GM21526 (cell line): ENCODE data around the gene EVI5.

Experiments
- ATAC-seq: cut with Tn5 transposase; IDR thresholded peaks from one replicate; pipeline ENCODE4 v1.9.1; 2021; ENCODE audit warnings: moderate library complexity; ENCODE audit not compliant: unreplicated experiment, low FRiP score

Gene EVI5

DNA sequence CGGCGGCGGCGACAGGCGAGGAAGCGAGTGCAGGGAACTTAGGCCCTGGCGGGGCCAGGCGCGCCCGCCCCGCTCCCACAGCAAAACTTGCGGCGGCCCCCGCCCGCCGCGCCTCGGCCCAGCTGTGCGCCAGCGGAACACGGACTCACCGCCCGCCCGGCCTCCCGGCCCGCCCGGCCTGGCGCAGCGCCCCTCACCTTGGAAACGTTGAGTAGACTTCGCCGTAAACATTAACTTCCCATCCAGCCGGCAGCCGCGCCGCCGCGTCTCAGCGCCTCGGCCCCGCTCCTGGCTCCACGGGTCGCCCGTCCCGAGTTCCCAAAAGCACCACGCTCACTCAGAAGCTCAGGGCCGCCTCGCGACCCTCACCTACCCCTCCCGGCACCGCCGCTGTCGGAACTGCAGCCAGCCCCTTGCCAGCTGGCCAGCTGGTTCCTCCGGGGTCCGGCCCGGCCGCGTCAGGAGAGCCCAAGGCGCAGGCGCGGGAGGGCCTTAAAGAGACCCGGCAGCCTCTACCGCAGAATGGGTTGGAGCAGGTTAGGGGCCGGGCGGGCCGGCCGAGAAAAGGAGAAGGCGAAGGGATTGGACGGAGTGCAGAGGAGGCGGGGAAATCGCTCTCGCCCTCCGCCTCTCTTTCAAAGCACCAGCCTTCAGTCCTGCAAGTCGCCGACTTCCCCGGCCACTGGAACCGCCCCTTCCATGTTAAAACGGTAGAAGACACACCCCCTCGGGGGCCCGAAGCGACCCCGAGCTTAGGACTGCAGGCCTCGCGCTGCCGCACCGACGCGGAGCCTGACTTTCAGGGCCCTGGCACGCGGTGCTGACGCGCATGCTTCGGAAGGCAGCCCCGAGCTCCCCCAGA, at the start of gene EVI5:
TSS of gene EVI5 (minus strand) at position 470 of the 862 bp plus-strand sequence. CDS start 48,562 bp downstream, outside the sequence.
- ATAC-seq: peak; percentile 94

DNA sequence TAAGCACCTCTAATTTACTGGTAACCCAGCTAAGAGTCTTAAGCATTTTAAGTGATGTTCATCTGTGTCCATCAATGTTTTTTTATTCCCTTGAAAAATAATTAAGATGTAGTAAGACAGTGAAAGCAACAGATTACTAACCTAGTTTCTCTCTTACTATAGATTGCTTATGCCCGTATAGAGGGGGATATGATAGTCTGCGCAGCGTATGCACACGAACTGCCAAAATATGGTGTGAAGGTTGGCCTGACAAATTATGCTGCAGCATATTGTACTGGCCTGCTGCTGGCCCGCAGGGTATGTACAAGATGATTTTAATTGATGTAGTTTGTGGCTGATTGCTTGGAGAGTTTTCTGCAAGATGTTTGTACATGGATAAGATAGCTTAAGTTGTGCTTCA, 49.7 kb upstream of the EVI5 start:
- no peak for ATAC-seq

DNA sequence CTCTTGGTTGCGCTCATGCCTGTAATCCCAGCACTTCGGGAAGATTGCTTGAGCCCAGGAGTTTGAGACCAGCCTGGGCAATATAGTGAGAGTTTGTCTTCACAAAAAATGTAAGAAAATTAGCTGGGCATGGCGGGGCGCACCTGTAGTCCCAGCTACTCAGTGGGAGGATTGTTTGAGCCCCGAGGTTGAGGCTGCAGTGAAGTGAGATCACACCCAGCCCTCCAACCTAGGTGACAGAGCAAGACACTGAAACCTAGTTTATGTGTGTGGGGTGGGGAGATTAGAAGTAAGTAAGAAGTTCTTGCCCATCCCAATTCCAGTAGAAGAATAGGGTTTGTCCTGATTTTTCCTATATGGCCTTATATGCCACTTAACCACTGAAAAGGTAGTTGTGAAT, 48.9 kb upstream of the EVI5 start:
- ATAC-seq: no peak

DNA sequence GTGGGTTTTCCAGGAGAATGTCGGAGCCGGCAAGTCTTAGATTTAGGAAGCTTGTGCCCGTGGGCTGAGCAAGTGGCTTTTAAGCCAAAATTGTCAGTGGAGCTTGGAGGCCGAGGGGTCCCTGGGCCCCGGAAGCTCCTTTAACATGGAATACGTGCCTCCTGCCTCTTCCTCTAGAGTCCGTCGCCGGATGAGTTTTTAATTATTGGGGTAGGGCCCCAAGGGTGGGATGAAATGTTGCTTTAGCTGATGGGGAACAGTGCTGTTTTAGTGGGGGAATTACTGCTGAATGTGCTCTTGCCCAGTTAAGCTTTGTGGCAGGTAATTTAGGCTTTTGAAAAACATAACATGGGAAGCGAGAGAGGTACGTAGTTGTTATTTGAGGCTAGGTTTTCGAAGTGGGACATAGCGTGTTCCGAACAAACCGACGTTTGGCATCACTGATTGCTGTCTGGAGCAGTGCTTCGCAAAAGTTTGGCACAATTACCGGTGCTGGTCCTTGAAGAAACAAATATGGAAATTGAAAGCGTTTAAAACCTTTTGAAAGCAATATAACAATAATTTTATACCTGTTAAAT, 47.7 kb upstream of the EVI5 start:
- ATAC-seq: no peak

DNA sequence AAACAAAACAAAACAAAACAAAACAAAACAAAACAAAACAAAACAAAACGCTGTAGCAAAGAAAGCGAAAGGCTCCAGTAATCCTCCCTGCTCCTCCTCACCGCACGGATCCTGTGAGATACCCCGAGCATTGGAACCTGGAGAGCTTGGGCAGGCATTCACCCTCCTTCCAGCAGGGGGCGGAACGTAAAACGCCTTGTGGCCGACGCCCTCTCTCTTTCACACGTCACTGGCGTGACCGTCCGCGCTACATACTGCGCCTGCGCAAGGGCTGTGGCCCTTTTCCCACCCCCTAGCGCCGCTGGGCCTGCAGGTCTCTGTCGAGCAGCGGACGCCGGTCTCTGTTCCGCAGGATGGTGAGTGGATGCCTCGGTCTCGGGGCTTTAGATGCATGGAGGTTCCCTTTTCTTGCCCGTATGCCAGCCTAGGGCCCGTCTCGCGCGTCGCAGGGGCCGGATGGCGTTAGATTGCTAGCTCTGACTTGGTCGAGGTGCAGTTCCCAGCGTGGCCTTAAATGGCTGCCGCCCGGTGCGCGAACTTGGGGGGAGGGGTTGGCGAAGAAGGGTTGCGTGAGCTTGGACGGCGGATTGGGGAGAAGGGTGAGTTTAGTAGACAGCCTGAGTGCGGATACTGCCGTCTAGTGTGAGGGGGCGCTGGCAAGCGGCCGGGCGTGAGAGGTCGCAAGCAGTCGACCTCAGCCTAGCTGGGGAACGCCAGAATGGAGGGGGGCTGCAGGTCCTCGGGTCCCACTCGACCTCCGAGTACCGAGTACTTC, 47.0 kb upstream of the EVI5 start, which contains the start of gene RPL5:
TSS of gene RPL5 (plus strand) at position 279 of the 775 bp plus-strand sequence. CDS start at position 354, 75 bp downstream.
- ATAC-seq: peak; percentile 86

DNA sequence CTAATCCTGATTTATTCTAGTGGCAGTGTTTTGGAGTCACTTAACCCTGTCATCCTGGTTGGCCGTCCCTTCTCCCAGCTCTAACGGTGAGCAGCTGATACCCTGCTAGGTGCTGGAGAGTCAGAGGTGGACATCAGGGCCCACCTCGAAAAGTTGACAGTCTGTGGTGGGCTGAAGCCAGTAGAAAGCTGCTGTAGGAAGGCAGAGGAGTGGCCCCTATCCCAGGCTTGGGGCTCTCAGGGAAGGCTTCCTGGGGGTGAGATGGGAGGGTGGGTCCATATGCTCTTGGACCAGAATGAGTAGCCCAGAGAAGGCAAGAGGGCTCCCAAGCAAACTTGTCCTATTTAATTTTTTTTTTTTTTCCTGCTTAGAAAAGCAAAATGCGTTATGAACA, 46.5 kb upstream of the EVI5 start:
- ATAC-seq: no peak

DNA sequence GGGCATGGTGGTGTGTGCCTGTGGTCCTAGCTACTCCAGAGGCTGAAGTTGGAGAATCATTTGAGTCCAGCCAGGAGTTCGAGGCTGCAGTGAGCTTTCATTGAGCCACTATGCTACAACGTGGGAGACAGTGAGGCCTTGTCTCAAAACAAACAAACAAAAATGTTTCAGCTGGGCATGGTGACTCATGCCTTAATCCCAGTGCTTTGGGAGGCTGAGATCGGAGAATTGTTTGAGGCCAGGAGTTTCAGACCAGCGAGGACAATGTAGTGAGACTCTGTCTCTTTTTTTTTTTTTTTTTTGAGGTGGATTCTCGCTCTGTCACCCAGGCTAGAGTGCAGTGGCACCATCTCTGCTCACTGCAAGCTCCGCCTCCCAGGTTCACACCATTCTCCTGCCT, 41.9 kb upstream of the EVI5 start:
- ATAC-seq: no peak

DNA sequence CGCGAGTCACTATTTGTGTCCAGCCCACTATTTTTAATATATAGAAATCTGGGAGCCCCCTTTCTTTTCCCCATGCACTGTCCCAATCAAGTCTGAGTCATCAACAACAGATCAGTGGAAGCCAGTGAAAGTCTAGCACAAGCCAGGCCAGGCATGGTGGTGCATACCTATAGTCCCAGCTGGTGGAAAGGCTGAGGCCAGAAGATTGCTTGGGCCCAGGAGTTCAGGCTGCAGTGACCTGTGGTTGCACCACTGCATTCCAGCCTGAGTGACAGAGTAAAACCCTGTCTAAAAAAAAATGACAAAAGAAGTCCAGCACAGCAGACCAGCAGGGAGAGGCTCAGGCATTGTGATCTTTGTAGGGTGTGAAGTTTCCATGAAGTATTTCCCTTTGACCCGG, 38.0 kb upstream of the EVI5 start:
- ATAC-seq: no peak

DNA sequence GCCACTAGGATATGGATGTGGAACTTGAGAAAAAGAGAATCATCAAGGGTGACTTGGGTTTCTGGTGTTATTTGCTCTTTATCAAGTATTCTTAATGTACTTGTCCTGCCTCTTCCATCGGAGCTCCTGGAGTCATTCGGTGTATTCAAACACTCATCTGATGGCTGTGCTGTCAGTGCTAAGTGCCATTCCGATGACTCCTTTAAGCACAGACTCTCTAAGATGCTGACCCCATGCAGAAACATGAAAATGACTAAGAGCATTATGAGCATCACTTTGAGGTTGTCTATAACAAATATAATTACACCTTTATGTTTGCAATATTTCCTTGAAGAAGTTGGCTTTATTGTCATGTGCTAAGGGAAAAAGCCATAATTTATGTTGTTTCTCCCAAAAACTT, 35.6 kb upstream of the EVI5 start:
- no peak for ATAC-seq

DNA sequence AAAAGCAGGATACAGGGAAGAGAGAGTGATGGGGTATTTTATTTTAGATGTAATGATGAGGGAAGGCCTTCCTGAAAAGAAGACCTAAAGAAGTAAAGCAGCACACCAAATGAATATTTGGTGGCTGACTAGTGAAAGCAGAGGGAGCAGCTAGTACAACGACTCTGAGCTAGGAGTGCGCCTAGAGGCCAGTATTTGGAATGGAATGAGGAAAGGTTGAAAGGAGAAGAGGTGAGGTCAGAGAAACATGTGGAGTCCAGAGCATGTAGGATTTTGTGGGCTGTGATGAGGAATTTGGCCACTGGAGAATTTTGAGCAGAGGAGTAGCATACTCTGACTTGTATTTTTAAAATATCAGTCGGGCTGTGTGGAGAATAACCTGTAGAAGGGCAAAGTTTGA, 35.1 kb upstream of the EVI5 start:
- no peak for ATAC-seq

DNA sequence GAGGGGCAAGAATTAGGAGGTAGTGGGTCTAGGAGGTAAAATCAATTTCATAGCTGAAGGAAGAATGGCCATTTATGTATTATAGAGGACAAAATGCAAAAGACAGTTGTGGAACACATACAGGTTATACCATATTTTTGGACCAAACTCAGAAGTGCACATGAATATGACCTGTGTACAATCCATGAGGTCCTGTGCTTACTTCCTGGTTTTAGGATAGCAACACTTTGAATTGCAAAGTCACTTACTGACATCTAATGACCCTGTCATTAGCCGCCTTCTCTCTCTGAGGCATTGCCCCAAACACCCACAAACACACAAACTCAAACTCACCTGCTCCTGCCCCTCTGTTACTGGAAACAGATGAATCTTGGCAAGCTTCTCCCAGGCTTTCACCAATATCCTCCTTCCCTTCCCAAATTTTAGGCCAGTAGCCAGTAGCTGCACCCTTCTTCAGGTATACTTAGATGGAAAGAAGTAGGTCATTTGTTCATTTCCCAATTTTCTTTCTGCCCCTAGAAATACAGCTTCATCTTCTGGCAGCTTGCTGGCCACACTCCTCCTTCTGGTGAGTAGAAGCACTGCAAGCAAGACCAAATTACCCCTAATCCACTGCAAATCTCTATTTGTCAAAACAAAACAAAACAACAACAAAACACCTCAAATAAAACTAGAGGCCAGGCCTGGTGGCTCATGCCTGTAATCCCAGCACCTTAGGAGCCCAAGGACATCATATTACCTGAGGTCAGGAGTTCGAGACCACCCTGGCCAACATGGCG, 33.3 kb upstream of the EVI5 start:
- ATAC-seq: peak; percentile 56

DNA sequence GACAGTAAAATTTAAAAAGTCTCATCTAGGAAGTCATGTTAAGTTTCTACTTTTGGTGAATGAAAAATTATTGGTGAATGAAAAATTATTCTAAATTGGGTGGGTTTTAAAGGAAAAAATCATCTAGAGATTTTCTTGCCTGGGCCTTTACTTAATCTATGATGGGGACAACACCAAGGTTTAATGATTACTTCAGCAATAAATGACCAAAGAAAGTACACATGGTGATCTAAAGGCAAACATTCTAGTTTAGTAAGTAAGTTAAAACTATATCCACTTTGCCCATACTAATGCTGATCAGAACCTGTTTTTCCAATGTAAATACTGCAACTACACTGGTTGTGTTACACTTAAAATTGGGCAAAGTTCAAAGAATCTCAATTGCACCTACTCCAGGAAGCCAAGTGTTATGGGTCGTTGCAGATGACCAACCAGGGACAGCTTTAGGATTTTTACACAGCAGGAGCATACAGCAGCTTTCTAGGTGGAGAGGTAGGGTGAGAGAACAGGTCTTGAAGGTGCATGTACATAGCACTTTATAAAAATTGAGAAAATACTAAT, 32.3 kb upstream of the EVI5 start:
- no peak for ATAC-seq

DNA sequence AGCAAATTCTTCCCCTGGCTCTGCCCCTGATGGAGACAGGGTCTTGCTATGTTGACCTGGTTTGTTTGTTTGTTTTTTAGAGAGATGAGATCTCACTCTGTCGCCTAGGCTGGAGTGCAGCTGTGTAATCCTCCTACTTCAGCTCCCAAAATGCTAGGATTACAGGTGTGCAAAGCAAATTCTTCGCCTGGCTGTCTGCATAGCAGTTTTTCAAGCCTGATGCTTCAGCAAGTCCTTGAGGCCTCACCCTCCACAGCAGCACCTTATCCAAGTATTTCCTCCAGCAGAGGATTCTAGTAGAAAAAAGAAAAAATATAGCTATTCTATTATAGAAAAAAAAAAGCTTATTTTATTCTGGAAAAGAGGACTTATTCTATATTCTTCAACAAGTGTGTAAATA, 31.8 kb upstream of the EVI5 start:
- no peak for ATAC-seq

DNA sequence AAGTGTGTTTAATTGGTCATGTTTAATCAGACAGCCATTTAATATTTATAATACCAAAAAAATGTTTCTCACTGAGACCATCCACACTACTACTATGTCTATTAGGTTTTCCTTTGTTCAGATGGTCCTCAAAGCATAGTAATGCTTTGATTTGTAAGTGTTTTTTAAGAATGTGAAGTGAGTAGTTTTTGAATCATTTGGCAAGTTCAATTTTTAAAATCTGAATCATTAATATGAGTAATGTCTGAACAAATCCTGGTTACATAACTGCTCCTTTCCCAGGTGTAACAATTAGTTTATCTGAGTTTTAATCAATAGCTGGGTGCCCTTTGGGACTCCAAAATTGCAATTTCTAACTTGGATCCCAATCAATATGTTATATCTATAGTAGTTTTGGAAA, 23.5 kb upstream of the EVI5 start:
- ATAC-seq: no peak

DNA sequence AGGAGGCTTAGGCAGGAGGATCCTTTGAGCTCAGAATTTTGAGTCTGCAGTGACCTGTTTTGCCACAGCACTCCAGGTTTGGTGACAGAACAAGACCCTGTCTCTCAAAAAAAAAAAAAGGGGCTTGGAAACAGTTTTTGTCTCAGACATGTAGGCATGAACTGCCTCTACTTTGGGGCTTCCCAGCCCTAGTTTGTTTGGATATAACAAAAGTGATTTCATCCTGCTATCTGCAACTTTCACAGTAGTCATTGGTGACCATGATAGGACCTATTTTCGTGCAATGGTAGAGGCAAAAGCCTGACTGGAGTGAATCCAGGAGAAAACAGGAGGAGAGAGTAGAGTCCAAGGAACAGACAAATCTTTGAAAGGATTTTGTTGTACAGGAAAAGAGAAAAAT, 20.3 kb upstream of the EVI5 start:
- no peak for ATAC-seq

DNA sequence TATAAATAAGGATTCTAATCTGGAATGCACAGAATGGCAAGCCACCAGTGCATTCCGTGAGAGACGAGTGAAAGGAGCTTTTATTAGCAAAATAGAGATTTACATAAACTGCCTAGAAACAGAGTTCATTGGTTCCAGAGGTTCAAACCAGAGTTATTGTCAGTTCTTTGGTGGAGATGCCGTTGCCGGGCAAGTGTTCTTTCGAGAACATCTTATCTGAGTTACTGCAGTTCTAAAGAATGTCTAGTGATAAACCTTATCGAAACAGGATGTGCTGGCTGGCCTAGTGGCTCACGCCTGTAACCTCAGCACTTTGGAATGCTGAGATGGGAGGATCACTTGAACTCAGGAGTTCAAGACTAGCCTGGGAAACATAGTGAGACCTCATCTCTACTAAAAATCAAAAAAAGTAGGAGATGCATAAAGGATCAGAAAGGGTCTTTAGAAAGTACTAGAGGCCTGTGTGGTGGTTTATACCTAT, 19.9 kb upstream of the EVI5 start:
- ATAC-seq: peak; percentile 52

DNA sequence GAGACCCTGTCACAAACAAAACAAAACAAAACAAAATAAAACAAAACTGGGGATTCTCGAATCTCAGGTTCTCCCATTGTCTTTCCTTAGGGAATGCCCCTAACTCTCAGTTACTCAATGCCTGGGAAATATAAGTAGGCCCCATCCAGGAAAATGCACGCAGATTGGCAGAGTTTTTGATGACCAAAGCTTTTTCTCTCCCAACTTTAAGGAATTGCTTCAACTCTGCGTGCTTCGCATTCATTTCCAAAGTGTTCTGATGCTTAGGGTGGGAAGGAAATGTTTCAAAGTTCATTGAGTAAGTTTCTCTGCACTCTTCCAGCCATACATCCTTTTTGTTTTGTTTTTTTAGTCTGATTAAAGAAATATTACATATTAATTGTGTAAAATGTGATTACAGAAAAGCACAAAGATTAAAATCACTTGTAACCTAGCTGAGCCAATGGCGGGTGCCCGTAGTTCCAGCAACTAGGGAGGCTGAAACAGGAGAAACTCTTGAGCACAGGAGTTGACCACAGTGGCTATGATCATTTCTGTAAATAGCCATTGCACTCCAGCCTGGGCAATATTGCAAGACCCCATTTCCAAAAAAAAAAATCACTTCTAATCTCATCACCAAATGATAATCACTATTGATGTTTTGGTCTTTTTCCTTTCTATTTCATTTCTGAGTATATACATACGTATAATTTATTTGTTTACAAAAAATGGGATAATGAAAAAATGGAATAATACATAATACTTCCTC, 18.4 kb upstream of the EVI5 start:
- no peak for ATAC-seq

DNA sequence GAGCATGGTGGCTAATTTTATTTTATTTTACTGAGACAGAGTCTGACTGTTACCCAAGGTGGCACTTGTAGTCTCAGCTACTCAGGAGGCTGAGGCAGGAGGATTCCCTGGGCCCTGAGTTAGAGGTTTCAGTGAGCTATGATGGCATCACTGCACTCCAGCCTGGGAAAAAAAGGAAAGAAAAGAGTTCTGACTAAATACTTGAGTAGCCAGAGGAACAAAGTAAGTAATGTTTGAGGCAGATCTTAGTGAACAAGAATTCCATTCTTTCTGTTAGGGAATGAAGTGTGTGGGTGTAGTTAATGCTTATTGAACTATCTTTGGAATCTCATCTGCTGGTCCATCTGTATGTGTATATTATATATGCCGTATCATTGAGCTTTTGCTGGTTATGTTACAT, 13.1 kb upstream of the EVI5 start:
- ATAC-seq: no peak

DNA sequence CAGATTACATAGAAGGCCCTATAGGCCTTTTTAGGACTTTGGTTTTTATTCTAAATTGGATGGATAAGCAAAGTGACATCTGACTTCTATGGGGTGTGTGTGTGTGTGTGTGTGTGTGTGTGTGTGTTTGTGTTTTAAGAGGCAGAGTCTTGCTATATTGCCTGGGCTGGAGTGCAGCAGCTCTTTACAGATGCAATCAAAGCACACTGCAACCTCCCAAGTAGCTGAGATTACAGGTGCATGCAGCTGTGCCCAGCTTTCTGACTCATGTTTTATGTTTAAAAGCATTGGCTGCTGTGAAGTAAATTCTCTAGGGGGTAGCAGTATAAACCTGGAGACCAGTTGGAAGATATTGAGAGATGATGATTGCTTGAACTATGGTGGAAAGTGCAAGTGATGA, 12.4 kb upstream of the EVI5 start:
- no peak for ATAC-seq
